Measurements from ENCODE around the gene TIMM22.

DNA sequence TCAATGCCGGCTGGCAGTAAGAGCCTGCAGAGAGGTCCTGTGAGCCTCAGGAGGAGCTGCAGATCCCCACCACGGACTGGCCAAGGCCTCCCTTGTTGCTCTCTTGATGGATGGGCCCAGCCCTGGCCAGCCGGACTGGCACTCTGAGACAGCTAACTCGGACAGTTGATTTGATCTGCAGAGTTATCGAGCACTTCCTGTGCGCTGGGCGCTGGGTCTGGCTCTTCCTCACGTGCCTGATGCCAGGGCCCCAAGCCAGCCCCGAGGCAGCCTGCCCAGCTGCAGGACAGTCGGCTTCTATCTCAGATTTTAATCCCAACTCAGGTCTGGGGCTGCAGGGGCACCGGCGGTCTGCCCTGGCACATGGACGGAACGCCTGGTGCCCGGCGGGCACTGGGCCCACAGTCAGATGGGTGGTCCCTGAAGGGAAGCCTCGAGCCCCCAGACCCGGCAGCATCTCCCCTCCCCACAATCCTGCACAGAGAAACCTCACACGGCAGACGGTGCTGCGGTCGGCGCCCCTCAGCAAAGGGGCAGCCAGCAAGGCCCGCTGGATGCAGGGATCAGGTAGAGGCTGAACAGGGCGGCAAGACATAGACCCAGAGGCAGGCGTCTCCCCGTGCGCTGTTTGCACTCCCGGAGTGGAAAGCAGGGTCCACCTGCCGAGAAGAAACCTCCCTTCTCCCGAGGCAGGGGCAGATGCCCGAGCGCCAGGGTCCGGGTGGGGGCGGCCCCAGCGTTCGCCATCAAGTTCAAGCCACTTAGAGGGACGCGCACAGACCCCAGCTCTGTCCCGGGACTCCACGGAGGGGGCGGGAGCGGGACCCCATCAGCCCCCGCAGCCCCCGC, 34.0 kb downstream of the TIMM22 start:
- TF ChIP-seq, protein P1, sequence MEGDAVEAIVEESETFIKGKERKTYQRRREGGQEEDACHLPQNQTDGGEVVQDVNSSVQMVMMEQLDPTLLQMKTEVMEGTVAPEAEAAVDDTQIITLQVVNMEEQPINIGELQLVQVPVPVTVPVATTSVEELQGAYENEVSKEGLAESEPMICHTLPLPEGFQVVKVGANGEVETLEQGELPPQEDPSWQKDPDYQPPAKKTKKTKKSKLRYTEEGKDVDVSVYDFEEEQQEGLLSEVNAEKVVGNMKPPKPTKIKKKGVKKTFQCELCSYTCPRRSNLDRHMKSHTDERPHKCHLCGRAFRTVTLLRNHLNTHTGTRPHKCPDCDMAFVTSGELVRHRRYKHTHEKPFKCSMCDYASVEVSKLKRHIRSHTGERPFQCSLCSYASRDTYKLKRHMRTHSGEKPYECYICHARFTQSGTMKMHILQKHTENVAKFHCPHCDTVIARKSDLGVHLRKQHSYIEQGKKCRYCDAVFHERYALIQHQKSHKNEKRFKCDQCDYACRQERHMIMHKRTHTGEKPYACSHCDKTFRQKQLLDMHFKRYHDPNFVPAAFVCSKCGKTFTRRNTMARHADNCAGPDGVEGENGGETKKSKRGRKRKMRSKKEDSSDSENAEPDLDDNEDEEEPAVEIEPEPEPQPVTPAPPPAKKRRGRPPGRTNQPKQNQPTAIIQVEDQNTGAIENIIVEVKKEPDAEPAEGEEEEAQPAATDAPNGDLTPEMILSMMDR (conservative IDR thresholded peaks at IDR 0.05) = no peak
- TF ChIP-seq ZFX (IDR thresholded peaks at IDR 0.05) = no peak; the same call in 1 of the 2 replicates

All from C4-2B (cell line).